GM12873 (cell line): ENCODE results near the gene PLAAT4.

Experiments
- CTCF ChIP-seq: IDR thresholded peaks from 2 replicates; pipeline ENCODE4 v1.5.1; 2012; ENCODE audit warnings: low read depth, mild to moderate bottlenecking, moderate library complexity, low read length, control low read depth; ENCODE audit not compliant: insufficient read depth; ENCODE audit errors: missing control alignments

The PLAAT4 gene

GRCh38 chr11:63511048-63511748 lies 25.4 kb upstream of the PLAAT4 start:
- TF ChIP-seq CTCF: no peak

GRCh38 chr11:63512816-63513215 lies 23.8 kb upstream of the PLAAT4 start:
- no peak for TF ChIP-seq CTCF

GRCh38 chr11:63516109-63516508 lies 20.5 kb upstream of the PLAAT4 start:
- TF ChIP-seq CTCF: no peak

- TF ChIP-seq CTCF: no peak
These were observed 19.5 kb upstream of the PLAAT4 start for GRCh38 chr11:63517156-63517555.

- TF ChIP-seq CTCF: no peak
These were observed 18.1 kb upstream of the PLAAT4 start for GRCh38 chr11:63518548-63518947.

- TF ChIP-seq CTCF: no peak
These were observed 15.9 kb upstream of the PLAAT4 start for GRCh38 chr11:63520606-63521170.

GRCh38 chr11:63521896-63522295 lies 14.7 kb upstream of the PLAAT4 start:
- TF ChIP-seq CTCF: no peak

- no peak for TF ChIP-seq CTCF
These were observed 13.5 kb upstream of the PLAAT4 start for GRCh38 chr11:63523151-63523550.
